HG03575 (cell line): ENCODE data around the gene IL27RA.

Source experiments
- ATAC-seq: cut with Tn5 transposase; IDR thresholded peaks from one replicate; pipeline ENCODE4 v1.9.1; 2021; ENCODE audit not compliant: unreplicated experiment, insufficient number of reproducible peaks, low FRiP score; ENCODE audit errors: extremely low read depth

Gene IL27RA

DNA sequence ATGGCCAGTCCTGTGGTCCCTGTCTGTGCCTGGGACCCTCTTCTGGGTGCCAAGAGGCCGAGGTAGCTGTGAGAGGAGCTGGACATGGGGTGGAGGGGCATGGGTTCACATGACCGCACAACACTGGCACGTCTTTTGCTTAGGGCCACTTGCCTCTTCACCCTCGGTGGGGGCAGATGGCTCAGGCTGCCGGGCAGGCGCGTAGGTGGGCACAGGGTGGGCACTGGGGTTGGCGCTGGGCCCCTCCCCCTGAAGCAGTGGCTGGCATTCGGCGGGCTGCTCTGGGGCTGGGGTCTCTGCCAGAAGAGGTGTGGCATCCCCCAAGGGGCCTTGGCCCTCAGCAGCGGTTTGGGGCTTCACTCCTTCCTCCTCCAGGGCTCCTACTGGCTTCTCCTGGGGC, 21.9 kb downstream of the IL27RA start:
- ATAC-seq: no peak

DNA sequence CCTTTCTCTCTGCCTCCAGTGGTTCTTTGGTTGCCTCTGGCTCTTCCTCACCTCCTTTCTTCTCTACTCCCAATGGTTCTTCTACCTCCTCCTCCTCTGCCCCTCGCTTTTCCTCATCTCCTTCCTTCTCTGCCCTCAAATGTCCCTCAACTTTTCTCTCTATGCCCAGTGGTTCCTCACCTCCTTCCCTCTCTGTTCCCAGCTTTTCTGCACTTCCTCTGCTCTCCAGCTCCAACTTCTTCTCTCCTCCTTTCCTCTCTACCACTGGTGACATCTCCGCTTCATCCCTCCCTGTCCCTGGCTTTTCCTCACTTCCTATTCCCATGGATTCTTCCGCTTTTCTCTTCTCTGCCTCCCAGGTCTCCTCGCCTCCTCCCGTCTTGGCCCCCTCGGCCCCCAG, 22.5 kb downstream of the IL27RA start:
- ATAC-seq: no peak

DNA sequence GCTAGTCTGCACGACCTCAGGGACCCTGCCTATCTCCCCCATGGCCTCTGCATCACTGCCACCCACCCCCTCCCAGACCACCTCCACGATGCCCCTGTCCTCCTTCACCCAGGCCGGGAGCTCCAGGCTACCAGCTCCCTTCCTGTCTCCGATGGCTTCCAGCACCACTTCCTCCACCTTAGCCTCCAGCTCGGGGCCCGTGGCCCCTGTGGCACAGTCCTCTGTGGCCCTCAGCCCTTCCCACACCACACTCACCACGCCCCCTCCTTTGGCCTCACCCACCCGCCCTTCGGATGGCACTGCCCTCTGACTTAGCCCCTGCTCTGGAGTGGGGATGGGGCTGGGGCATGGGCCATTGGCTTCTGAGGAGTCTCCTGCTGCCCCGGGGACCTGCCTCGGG, 23.2 kb downstream of the IL27RA start:
- no peak for ATAC-seq

DNA sequence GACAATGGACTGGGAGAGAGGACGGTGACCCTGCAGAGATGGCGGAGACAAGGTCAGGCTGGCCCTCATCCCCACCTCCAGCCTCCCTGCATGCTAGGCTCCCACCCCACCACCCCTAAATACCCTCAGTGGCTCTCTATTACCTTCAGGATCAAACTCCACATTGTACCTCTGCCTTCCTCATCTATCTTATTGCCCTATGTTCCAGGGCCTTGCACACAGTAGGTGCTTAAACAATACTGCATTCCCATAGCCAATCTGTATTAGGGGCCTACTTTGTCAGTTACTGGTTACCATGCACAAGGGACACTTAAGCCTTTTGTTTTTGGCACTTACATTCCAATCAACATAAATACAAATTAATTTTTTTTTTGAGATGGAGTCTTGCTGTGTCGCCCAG, 23.8 kb downstream of the IL27RA start:
- no peak for ATAC-seq

DNA sequence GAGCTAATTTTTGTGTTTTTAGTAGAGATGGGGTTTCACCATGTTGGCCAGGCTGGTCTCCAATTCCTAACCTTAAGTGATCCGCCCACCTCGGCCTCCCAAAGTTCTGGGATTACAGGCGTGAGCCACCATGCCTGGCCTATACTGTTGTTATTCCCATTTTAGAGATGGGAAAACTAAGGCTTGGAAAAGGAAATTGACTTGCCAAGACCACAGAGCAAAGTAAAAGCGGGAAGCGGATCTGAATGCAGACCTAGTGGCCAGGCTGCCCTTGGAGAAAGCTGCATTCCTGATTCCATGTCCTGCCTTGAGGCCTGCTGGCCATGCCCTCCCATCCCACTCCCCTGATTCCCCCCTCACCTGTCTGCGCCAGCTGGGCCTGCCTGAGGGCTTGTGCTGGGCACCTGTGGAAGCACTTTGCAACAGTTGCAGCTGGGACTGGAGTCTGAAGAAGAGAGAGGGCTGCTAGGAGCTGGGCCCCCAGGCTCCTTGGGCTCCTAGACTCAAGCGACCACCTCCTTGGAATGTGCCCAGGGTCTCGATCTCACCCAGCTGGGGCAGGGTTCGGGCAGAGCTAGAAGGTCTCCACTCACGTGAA, 24.6 kb downstream of the IL27RA start:
- ATAC-seq: no peak

DNA sequence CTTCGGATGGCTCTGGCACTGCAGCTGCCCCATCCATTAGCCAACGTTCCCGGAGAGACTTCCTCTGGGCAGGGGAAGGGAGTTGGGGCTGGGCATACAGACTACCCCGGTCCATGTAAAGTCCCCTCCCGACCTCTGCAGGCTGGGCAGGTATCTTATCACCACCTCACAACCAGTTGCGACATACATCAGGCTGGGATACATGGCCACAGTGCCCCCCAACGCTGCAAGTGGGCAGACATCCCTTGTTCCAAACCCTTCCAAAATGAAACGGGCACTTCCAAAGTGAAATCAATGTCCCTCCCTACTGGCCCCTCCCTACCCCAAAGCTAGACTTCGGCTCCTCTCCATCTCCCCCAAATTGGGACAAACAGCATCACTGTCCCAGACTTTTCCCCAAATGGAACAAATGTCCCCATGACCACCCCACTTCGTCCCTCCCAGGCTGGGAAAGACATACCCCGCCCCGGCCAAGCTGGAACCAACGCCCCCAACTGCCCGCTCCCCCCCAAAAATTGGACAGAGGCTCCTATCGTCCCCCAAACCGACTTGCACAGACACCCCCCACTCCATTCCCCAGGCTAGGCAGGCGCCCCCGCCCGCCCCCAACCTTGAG, 25.3 kb downstream of the IL27RA start:
- no peak for ATAC-seq

DNA sequence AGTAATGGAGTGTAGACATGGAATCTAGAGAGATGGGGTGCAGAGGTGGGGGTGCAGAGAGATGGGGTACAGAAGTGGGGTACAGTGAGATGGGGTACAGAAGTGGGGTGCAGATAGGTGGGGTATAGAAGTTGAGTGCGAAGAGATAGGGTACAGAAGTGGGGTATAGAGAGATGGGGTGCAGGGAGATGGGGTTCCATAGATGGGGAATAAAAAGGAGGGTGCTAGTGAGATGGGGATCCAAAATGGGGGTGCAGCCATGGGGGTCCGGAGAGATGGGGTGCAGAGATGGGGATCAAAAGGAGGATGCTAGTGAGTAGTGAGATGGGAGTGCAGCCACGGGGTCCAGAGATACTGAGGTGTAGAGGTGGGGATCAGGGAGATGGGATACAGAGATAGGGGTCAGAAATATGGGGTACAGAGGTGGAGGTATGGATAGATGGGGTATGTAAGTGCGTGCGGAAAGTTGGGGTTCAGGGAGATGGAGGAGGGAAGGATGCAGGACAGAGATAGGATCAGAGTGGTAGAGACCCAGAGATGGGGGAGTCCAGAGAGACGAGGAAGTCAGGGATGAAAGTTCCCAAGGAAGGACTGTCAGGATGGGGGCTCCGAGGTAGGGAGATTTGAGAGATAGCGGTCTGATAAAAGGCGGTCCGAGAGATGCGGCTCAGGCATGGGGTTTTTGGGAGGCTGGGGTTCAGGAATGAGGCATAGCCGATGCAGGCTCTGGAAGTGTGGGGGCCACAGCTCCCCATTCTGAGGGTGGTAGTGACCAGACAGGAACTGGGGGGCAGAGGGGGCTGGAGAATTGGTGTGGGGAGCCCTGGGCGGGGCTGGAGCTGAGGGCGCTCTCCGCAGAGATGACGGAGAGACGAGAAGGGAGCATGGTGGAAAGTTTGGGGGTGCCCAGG, 26.9 kb downstream of the IL27RA start:
- no peak for ATAC-seq

DNA sequence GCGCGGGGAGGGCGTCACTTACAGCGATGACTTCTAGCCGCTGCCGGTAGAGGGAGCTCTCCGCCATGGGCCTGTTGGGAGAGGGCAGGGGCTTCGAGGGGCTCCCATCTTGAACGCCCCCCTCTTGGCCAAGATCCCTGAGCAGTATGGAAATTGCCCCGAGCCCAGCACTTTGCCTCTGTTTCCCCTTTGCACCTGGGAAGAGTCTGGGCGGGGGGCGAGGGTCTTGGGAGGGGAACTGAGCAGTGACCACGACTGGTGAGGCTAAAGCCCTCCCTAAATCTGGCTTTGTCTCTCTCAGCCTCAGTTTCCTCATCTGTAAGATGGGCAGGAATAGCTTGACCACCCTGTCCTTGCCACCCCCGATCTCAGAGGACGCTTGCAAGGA, 27.5 kb downstream of the IL27RA start:
- no peak for ATAC-seq

DNA sequence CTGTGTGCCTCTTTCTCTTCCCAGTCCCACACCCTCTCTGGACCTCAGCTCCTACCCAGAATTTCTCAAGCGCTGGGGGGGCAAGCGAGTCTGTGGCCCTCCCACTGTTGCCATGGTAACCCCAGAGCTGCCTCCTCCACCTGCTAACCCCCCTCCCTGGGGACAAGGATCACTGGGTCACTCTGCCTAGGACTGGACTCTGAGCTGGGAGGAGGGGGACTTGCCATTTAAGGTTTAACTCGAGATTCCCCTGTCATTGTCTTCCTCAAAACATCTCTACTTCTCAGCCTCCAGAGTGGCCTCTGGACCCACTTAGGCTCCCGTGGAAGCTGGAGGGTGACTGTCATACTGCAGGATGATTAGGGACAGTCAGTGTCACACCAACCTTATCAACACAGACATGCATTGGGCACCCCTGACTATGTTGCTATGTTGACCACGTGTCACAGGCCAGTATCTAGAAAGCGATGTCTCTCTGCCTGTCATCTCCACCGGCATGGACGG, 28.1 kb downstream of the IL27RA start:
- no peak for ATAC-seq

DNA sequence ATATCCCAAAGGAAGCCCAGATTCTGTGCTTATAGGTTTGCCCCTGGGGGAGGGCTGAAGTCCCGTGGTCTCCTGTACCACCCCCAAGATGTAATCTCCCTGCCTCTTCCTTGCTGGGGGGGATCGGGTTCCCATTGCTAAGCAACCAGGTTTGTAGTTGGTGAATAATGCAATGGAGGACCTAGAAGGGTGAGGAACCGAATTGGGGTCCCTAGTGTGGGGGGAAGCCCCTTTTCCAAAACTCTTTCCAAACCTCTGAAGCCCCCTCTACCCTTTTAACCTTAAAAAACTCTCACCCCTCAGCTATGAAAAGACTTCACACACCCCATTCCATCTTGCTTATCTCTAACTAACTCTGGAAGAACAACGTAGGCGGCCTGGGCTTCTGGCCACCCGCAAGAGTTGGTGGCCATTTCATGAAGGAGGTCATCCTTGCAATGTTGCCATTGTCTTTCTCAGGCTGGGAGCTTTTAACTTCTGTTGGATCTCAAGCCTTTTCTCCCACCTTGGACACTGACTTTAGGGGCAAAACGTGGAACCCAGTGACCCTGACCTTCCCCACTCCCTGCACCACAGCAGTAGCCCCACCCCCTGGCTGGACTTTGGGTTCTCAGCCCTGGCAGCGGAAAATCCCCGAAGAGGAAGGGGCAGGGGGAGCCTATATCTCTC, 29.7 kb downstream of the IL27RA start:
- no peak for ATAC-seq

DNA sequence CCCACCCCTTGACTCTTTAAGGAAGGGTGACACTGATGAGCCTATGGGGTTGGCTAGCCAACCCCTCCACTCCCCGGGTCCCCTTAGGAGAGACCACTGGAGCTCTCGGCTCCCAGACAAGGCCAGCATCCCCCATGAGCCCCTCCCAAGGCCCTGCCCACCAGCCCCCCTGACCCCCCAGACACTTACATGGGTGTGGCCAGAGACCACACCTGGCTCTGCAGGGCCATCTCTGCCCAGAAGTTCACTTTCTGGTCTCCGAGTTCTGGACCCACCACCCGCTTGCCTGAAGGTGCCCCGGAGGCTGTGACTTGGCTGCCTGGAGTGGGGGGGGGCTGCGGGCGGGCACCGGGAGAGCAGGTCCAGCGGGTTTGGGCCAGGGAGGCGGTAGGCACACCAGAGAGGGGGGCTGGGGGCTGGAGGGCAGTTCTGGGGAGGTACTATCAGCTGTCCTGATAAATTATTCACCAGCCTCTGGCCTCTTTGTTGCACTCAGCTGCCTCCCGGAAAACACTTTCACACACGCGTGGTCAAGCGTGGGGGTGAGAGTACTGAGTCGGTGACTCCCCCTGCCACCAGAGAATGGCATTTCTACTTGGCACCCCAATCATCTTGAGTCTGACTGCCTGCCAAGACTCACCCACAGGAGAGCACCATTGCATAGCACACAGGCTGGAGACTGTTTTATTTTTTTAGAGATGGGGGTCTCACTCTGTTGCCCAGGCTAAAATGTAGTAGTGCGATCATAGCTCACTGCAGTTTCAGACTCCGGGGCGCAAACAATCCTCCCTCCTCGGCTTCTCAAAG, 30.4 kb downstream of the IL27RA start, which contains the start of gene PALM3:
Gene PALM3, minus strand, starts transcription at position 326 of the 807 bp plus-strand sequence. Its CDS starts 96 bp downstream, at position 230.
- no peak for ATAC-seq

DNA sequence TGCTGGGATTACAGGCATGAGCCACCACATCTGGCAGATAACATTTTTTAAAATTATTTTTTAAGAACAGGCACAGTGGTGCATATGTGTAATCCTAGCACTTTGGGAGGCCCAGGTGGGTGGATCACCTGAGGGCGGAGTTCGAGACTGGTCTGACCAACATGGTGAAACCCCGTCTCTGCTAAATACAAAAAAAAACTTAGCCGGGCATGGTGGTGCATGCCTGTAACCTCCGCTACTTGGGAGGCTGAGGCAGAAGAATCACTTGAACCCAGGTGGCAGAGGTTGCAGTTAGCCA, 30.9 kb downstream of the IL27RA start:
- no peak for ATAC-seq

DNA sequence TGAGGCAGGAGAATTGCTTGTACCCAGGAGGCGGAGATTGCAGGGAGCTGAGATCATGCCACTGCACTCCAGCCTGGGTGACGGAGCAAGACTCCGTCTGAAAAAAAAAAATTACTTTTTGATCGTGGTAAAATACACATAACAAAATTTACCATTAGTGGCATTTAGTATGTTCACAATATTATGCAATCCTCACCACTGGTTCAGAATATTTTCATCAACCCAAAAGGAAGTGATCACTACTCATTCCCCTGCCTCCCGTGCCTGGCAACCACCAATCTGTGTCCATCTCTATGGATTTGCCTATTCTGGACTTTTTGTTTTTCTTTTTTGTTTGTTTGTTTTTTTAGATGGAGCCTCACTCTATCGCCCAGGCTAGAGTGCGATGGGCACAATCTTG, 31.5 kb downstream of the IL27RA start:
- ATAC-seq: no peak

DNA sequence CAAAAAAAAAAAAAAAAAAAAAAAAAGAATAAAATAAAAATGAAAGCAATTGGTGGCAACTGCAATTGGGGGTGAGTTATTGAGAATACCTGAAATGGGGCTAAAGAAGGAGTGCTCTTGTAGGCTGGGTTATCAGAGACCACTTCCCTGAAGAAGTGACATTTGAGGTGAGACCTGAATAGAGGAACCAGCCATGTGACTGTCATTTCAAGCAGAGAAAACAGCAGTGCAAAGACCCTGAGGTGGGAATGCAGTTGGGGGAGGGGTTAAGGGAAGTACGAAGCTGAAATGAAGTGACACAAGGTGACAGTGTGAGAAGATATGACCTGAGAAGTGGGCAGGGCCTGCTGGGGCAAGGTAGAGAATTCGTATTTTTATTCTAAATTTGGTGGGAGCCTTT, 34.6 kb downstream of the IL27RA start:
- no peak for ATAC-seq

DNA sequence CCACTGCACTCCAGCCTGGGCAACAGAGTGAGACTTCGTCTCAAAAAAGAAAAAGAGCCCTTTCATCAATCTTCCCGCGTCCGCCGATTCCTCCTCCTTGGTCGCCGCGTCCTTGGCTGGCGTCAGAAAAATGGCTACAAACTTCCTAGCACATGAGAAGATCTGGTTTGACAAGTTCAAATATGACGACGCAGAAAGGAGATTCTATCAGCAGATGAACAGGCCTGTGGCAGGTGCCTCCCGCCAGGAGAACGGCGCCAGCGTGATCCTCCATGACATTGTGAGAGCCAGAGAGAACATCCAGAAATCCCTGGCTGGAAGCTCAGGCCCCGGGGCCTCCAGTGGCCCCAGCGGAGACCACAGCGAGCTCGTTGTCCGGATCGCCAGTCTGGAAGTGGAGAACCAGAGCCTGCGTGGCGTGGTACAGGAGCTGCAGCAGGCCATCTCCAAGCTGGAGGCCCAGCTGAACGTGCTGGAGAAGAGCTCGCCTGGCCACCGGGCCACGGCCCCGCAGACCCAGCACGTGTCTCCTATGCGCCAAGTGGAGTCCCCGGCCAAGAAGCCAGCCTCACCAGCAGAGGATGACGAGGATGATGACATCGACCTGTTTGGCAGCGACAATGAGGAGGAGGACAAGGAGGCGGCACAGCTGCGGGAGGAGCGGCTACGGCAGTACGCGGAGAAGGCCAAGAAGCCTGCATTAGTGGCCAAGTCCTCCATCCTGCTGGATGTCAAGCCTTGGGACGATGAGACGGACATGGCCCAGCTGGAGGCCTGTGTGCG, 38.9 kb downstream of the IL27RA start:
- ATAC-seq: no peak

DNA sequence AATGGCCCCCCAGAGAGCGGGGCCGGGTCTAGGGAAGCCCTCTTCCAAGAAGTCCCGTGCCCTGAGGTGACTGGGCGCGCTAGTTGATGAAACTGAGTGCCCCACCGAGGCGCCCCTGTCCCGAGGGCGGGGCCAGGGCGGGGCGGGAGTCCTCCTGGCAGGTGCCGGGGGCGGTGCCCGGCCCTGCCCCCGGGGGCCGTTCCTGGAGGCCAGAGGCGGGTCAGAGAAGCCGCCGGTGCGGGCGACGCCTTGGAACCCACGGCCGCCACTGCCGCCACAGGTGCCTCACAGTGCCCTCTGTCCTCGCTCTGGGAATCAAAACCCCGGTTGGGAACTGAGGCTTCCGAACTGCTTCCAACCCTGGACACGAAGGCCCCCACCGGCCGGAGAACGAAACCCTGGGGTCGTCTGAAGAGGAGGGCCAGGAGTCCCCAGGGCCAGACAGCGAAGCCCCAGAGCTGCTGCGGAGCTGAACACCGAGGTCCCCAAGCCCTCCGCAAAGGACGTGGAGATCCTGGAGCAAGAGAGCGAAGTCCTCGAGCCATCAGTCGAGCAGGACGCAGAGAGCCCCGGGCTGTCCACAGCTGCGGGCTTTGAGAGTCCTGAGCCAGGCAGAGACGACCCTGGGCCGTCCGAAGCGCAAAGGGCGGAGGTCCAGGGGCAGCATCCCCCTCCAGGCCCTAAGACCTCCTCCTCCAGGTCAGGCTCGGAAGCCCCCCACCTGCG, 41.1 kb downstream of the IL27RA start, which contains the start of gene MISP3:
Gene MISP3, plus strand, starts transcription at position 252 of the 726 bp plus-strand sequence. CDS start 524 bp downstream, outside the sequence.
- no peak for ATAC-seq

DNA sequence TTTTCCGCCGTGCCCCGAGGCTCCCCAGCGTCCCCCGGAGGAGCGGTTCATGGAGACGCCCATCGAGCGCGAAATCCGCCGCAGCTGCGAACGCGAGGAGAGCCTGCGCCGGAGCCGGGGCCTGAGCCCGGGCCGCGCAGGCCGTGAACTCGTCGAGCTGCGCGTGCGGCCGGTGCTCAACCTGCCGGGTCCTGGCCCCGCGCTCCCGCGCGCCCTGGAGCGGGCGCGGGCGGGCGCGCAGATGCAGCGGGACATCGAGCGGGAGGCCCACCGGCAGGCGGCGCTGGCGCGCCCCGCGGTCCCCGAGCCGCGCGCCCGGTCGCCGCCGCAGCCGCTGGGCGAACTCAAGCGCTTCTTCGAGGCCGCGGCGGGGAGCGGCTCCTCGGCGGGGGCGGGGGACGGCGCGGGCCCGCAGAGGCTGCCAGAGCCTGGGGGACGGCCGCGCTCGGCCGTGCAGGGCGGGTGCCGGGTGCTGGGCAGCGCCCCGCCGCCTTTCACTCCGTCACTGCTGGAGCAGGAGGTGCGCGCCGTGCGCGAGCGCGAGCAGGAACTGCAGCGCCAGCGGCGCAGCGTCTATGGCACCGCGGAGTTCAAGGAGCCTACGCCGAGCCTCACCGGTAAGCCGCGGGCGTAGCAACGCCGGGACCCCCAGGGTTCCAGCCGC, 41.8 kb downstream of the IL27RA start:
- ATAC-seq: no peak
